Lower leg skin (tissue), 3 donors: Measurements from ENCODE around the gene PMEL.

ENCODE experiments used
- CTCF ChIP-seq, 3 donors: fragments of 450-650 bp; IDR thresholded peaks; one replicate each; pipeline ENCODE4 v1.5.1; 2016; ENCODE audit warnings: antibody characterized with exemption in 3 of 3, mild to moderate bottlenecking in 3 of 3, moderate library complexity in 2 of 3
- POLR2A ChIP-seq, 2 donors: fragments of 450-650 bp; IDR thresholded peaks; one replicate each; pipeline ENCODE4 v1.6.1; 2016 to 2017; ENCODE audit warnings: antibody characterized with exemption in 2 of 2, mild to moderate bottlenecking in 1 of 2, moderate library complexity in 1 of 2

DNA sequence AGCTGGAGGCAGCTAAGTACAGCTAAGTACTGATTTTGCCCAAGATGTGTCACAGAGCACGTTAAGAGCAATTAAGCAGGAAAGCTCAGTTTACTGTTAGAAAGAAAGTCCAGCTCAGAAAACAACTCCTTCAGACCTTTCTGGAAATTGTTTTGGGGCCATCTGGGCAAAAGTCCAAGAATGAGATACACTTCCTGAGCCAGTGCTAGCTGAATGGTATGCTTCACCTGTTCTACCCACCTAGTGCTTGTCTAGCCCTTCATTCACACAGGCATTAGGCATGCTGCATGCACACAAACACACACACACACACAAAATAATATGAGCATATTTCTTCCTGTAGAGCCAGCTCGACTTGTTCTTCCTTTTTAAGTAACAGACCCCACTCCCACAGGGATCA, 48.4 kb upstream of the PMEL start:
- TF ChIP-seq POLR2A (IDR thresholded peaks at IDR 0.05) = no peak
- TF ChIP-seq CTCF (IDR thresholded peaks at IDR 0.05) = no peak
